ENCODE data around the gene MAP2K5. TPM values are rescaled to one million over a fixed set of nuclear protein-coding genes. Genes with fewer than 3 reads are reported as not detected.

MAP2K5 gene
- total RNA-seq, 1 donor from 2014 or later, result 8.0 TPM

DNA sequence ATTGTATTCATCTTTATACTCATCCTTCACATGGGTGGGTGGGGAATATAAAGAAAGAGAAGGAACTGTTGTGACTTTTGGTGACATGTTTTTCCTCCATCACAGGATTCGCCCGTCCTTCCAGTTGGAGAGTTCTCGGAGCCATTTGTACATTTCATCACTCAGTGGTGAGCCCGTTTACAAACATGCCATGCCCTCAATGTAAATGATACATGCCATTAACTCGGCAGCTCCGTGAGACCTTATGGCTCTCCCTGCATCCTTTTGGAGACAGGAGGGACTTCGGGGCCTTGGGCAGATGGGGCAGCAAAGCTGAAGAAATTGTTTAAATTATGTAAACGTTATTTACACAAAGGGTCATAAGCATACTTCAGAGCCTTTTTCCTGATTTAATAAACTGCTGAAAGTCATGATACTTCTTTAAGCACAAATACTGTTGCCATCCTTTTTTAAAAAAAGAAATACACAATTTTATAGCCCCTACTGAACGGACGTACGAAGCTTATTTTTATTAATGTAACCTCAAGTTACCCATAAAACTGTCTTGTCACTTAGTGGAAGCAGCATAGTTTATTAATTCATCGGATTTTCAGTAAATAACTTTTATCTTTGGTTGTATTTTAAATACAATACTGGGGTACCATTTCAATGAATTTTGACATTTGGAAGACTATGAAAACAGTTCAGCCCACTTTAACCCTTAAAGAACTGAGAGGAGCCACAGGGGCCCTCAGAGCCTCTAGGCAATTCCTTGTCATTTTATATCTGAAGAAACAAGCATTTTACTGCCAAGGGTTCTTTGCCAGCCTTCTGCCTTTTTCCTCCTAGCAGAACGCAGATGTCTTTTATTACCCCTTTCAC is 227.2 kb downstream of the MAP2K5 start:
- Histone ChIP-seq H3K27me3 (ENCODE audit: control insufficient read depth, insufficient read depth, low read length) (no peaks in the 10 kb centered on the region), H3K4me3 (ENCODE audit: low read depth, low read length) (no peak overlapping the region), H3K36me3 (ENCODE audit: control insufficient read depth, insufficient read depth, low read length) (no peaks in the 10 kb centered on the region)
- no peak for DNase-seq (ENCODE audit: low read depth)
- TF ChIP-seq, protein P1, sequence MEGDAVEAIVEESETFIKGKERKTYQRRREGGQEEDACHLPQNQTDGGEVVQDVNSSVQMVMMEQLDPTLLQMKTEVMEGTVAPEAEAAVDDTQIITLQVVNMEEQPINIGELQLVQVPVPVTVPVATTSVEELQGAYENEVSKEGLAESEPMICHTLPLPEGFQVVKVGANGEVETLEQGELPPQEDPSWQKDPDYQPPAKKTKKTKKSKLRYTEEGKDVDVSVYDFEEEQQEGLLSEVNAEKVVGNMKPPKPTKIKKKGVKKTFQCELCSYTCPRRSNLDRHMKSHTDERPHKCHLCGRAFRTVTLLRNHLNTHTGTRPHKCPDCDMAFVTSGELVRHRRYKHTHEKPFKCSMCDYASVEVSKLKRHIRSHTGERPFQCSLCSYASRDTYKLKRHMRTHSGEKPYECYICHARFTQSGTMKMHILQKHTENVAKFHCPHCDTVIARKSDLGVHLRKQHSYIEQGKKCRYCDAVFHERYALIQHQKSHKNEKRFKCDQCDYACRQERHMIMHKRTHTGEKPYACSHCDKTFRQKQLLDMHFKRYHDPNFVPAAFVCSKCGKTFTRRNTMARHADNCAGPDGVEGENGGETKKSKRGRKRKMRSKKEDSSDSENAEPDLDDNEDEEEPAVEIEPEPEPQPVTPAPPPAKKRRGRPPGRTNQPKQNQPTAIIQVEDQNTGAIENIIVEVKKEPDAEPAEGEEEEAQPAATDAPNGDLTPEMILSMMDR (IDR thresholded peaks at IDR 0.05; ENCODE audit: insufficient read depth, low read length, poor library complexity, severe bottlenecking), result no peak

DNA sequence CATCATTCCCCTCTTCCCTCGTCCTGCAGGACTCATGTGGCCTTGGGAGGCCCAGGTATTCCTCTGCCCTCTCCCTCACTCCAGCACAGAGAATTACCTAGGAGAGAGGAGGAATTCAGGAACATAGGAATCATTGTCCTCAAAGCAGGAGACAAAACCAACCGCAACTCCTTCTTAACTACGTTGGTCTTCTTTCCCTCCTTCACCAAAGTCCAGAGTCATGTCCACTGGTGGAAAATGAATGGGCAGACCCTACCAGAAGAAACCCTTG is 227.8 kb downstream of the MAP2K5 start:
- no peak overlapping the region for H3K4me3 ChIP-seq (ENCODE audit: low read depth, low read length)
- no peak for DNase-seq (ENCODE audit: low read depth)

DNA sequence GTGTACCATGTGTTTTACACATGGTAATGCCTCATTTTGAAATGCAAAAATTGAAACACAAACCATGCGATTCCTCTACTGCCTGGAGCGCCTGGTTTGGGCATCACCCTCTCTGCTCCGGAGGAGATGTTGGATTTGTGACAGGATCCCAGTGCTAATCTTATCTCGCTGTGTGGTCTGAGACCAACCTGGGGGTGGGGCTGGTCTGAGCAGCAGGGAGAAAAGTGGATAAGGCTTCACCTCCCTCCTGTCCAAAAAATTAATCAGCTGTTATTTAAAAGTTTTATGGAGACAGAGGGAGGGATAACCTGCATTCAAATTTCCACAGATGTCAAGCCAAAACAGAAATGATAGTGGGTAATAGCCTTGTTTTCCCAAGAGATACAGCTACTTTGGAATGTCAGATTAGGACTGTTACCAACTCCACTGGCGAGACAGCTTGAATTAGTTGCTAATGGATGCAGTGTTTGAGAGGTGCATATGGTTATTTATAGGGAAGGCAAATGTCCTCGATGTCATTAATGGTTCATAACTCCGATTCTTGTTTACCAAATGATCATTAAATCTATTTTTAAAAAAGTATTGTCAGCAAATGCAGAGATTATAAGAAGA is 228.8 kb downstream of the MAP2K5 start:
- H3K36me3 ChIP-seq (ENCODE audit: control insufficient read depth, insufficient read depth, low read length), result no peaks in the 10 kb centered on the region
- H3K27me3 ChIP-seq (ENCODE audit: control insufficient read depth, insufficient read depth, low read length), result no peaks in the 10 kb centered on the region
- DNase-seq (ENCODE audit: low read depth), result no peak
- no peak overlapping the region for H3K4me3 ChIP-seq (ENCODE audit: low read depth, low read length)
- TF ChIP-seq, protein P1 (IDR thresholded peaks at IDR 0.05; ENCODE audit: insufficient read depth, low read length, poor library complexity, severe bottlenecking), result no peak

More for the DNA sequence above, 227.8 kb downstream of the MAP2K5 start:
- Histone ChIP-seq H3K36me3 (ENCODE audit: control insufficient read depth, insufficient read depth, low read length) (no peaks in the 10 kb centered on the region), H3K27me3 (ENCODE audit: control insufficient read depth, insufficient read depth, low read length) (no peaks in the 10 kb centered on the region)
- TF ChIP-seq, protein P1 (IDR thresholded peaks at IDR 0.05; ENCODE audit: insufficient read depth, low read length, poor library complexity, severe bottlenecking), result no peak

DNA sequence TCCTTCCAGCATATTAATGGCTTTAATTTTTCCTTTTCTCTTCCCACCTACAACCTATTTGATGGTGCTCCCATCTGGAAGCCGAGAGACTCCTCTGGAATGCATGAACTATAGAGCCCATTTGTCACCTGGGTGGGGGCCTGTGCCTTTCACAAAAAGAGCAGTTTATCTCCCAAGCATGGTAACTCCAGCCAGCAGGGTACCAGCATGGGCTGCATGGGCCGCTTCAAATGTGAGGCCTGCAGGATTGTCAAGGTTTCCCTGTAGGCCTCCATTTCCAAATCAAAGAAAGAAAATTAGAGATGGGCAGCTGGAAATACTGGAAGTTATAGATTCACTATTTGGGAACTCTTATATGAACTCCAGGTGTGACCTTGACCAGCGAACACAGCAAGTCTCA is 232.1 kb downstream of the MAP2K5 start:
- no peak for DNase-seq (ENCODE audit: low read depth)
- TF ChIP-seq, protein P1 (IDR thresholded peaks at IDR 0.05; ENCODE audit: insufficient read depth, low read length, poor library complexity, severe bottlenecking), result no peak
- H3K36me3 ChIP-seq (ENCODE audit: control insufficient read depth, insufficient read depth, low read length), result no peaks in the 10 kb centered on the region
- H3K4me3 ChIP-seq (ENCODE audit: low read depth, low read length), result no peak overlapping the region
- no peaks in the 10 kb centered on the region for H3K27me3 ChIP-seq (ENCODE audit: control insufficient read depth, insufficient read depth, low read length)

- H3K4me3 ChIP-seq (ENCODE audit: low read depth, low read length), result no peak overlapping the region
- no peaks in the 10 kb centered on the region for H3K36me3 ChIP-seq (ENCODE audit: control insufficient read depth, insufficient read depth, low read length)
- H3K27me3 ChIP-seq (ENCODE audit: control insufficient read depth, insufficient read depth, low read length), result no peaks in the 10 kb centered on the region
- DNase-seq (ENCODE audit: low read depth), result no peak
- TF ChIP-seq, protein P1 (IDR thresholded peaks at IDR 0.05; ENCODE audit: insufficient read depth, low read length, poor library complexity, severe bottlenecking), result no peak
These were observed 232.7 kb downstream of the MAP2K5 start for GRCh38 chr15:67775250-67775649.

Measured in kidney epithelial cell (primary cell).